Measurements from ENCODE around the gene CCNI2. TPM values are rescaled to one million over a fixed set of nuclear protein-coding genes. Genes with fewer than 3 reads are reported as not detected.

CCNI2 gene
- total and polyA plus RNA-seq, 8 donors = 0.46 to 56.7 (median 1.6) TPM; not detected in 2

GRCh38 chr5:132752581-132753125 lies 5.4 kb downstream of the CCNI2 start:
- DNase-seq = no peak
- no peaks in the 10 kb centered on the region for H3K9me3 ChIP-seq
- peaks cover 0 to 10% (median 2%) of the 10 kb centered on the region in 3 donors for H3K27me3 ChIP-seq
- peaks cover 4 to 32% (median 11%) of the 10 kb centered on the region in 4 donors for H3K36me3 ChIP-seq
- H3K4me3 ChIP-seq = no peak overlapping the region
- WGBS, 5 donors = 73 to 100% (median 79%) methylated on average over 1 of the region's 1 CpG
- peaks cover 4 to 12% (median 9%) of the 10 kb centered on the region in 4 donors for H3K4me1 ChIP-seq
- TF ChIP-seq CTCF (IDR thresholded peaks at IDR 0.05) = no peak
- no peak overlapping the region for H3K27ac ChIP-seq
- intact Hi-C loops (cut with DNase I; ENCODE audit: low total_unique reads) = no loop called here

- H3K9me3 ChIP-seq = no peaks in the 10 kb centered on the region
- peaks cover 0 to 2% (median 0%) of the 10 kb centered on the region in 3 donors for H3K27me3 ChIP-seq
- H3K4me1 ChIP-seq = peaks cover 0 to 6% (median 4%) of the 10 kb centered on the region in 4 donors
- H3K36me3 ChIP-seq = peaks cover 10 to 39% (median 19%) of the 10 kb centered on the region in 4 donors
- DNase-seq = peak; percentile 41 to 78
- H3K4me3 ChIP-seq = no peak overlapping the region
- H3K27ac ChIP-seq = no peak overlapping the region
- intact Hi-C loops (cut with DNase I; ENCODE audit: low total_unique reads) = no loop called here
- TF ChIP-seq POLR2A (IDR thresholded peaks at IDR 0.05) (no peak), POLR2AphosphoS5 (IDR thresholded peaks at IDR 0.05) (no peak), EP300 (IDR thresholded peaks at IDR 0.05) (no peak), CTCF (IDR thresholded peaks at IDR 0.05) (no peak)
- 33 to 70% (median 52%) methylated on average over 1 to 2 of the region's 2 CpGs for WGBS, 5 donors
Measured at GRCh38 chr5:132753135-132753987, 6.1 kb downstream of the CCNI2 start.

- TF ChIP-seq CTCF (IDR thresholded peaks at IDR 0.05) (no peak), POLR2AphosphoS5 (IDR thresholded peaks at IDR 0.05) (no peak), EP300 (IDR thresholded peaks at IDR 0.05) (no peak), POLR2A (IDR thresholded peaks at IDR 0.05) (no peak)
- 94 to 96% (median 96%) methylated on average over 4 of the region's 4 CpGs for WGBS, 5 donors
- intact Hi-C loops (cut with DNase I; ENCODE audit: low total_unique reads) = no loop called here
Measured at GRCh38 chr5:132754111-132754510, 6.9 kb downstream of the CCNI2 start.

DNA sequence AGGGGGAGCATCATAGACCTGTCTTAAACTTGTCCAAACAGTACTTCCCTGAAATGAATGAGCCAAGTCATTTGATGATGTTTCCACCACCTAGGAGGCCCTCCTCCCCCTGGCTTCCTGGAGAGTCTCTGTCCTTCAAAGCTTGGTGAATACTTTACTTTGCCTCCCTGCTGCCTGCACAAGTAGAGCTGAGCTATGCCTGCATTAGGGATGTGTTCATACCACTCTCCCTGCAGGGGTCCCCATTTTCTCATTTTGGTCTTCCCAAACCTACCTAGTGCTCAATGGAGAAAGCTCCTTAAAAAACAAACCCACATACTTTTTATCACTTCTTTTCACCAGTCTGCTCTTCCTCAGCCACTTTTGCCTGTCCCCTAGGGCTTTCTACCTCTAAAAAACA lies 7.7 kb downstream of the CCNI2 start:
- peaks cover 23 to 55% (median 34%) of the 10 kb centered on the region in 4 donors for H3K36me3 ChIP-seq
- intact Hi-C loops (cut with DNase I; ENCODE audit: low total_unique reads) = no loop called here
- peak in 1 of 2 donors; percentile 62 for DNase-seq
- H3K27me3 ChIP-seq = no peaks in the 10 kb centered on the region
- peaks cover 0 to 6% (median 4%) of the 10 kb centered on the region in 4 donors for H3K4me1 ChIP-seq
- no peak overlapping the region for H3K27ac ChIP-seq
- H3K9me3 ChIP-seq = no peaks in the 10 kb centered on the region
- H3K4me3 ChIP-seq = no peak overlapping the region
- TF ChIP-seq CTCF (IDR thresholded peaks at IDR 0.05) = no peak
- no peak for TF ChIP-seq POLR2A (IDR thresholded peaks at IDR 0.05)
- no peak for TF ChIP-seq EP300 (IDR thresholded peaks at IDR 0.05)
- no peak for TF ChIP-seq POLR2AphosphoS5 (IDR thresholded peaks at IDR 0.05)

More at GRCh38 chr5:132754111-132754510, 6.9 kb downstream of the CCNI2 start:
- Histone ChIP-seq H3K27me3 (no peaks in the 10 kb centered on the region), H3K4me3 (no peak overlapping the region), H3K36me3 (peaks cover 17 to 47% (median 26%) of the 10 kb centered on the region in 4 donors), H3K27ac (no peak overlapping the region), H3K9me3 (no peaks in the 10 kb centered on the region), H3K4me1 (peaks cover 0 to 6% (median 4%) of the 10 kb centered on the region in 4 donors)
- no peak for DNase-seq

All from stomach (tissue), 9 donors.